ENCODE data around the gene DDX18.
"Not testable (repeated sequence)": the region's sequence is repeated elsewhere in the genome, so short reads cannot be mapped to it uniquely, and the experiment has no call there.

Gene DDX18

DNA sequence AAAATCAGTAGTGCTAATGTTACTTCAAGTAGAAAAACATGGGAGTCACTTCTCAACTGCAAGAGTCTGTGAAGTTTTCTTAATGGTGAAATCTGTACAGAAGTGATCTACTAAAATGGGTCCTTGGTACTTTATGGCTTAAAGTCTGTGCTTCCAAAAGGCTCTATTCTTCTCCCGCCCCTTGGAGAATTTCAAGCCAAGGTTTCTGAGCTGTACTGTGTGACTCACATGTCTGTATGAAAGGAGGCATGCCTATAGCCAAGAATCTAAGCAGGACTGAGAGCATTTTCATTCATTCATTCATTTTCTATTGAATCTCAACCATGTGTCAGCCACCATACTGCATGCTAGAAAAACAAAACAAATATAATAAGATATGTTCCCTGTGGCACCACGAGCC is 19.8 kb upstream of the DDX18 start:
- Histone ChIP-seq H3K9ac (ENCODE audit: low read length) (no peak overlapping the region), H3K36me3 (ENCODE audit: low read length) (no peaks in the 10 kb centered on the region), H3K4me2 (ENCODE audit: low read depth, low read length, poor library complexity, severe bottlenecking) (no peak overlapping the region), H3K27ac (ENCODE audit: low read depth, low read length) (no peak overlapping the region), H3K4me3 (ENCODE audit: insufficient read depth, low read length, poor library complexity, severe bottlenecking) (no peak overlapping the region), H4K20me1 (ENCODE audit: low read depth, low read length) (no peaks in the 10 kb centered on the region), H3K9me3 (ENCODE audit: insufficient read depth, low read length) (no peaks in the 10 kb centered on the region), H2AFZ (ENCODE audit: low read depth, low read length, severe bottlenecking) (no peak overlapping the region), H3K27me3 (ENCODE audit: low read length) (no peaks in the 10 kb centered on the region), H3K9me2 (replicated peaks; ENCODE audit: insufficient read depth, low read length) (no peaks in the 10 kb centered on the region), H3F3A (ENCODE audit: insufficient read depth) (no peaks in the 10 kb centered on the region), H3K79me2 (ENCODE audit: insufficient read depth, low read length) (no peaks in the 10 kb centered on the region)
- no peak for TF ChIP-seq EZH2phosphoT487 (conservative IDR thresholded peaks at IDR 0.05; ENCODE audit: low read length)
- TF ChIP-seq, protein P1, sequence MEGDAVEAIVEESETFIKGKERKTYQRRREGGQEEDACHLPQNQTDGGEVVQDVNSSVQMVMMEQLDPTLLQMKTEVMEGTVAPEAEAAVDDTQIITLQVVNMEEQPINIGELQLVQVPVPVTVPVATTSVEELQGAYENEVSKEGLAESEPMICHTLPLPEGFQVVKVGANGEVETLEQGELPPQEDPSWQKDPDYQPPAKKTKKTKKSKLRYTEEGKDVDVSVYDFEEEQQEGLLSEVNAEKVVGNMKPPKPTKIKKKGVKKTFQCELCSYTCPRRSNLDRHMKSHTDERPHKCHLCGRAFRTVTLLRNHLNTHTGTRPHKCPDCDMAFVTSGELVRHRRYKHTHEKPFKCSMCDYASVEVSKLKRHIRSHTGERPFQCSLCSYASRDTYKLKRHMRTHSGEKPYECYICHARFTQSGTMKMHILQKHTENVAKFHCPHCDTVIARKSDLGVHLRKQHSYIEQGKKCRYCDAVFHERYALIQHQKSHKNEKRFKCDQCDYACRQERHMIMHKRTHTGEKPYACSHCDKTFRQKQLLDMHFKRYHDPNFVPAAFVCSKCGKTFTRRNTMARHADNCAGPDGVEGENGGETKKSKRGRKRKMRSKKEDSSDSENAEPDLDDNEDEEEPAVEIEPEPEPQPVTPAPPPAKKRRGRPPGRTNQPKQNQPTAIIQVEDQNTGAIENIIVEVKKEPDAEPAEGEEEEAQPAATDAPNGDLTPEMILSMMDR (IDR thresholded peaks at IDR 0.05; ENCODE audit: insufficient read depth, low read length, poor library complexity, severe bottlenecking): no peak

- Histone ChIP-seq H3F3A (ENCODE audit: insufficient read depth) (no peaks in the 10 kb centered on the region), H4K20me1 (ENCODE audit: low read depth, low read length) (no peaks in the 10 kb centered on the region), H3K4me3 (ENCODE audit: insufficient read depth, low read length, poor library complexity, severe bottlenecking) (no peak overlapping the region), H3K36me3 (ENCODE audit: low read length) (no peaks in the 10 kb centered on the region), H3K27ac (ENCODE audit: low read depth, low read length) (no peak overlapping the region), H3K4me2 (ENCODE audit: low read depth, low read length, poor library complexity, severe bottlenecking) (no peak overlapping the region), H3K79me2 (ENCODE audit: insufficient read depth, low read length) (no peaks in the 10 kb centered on the region), H2AFZ (ENCODE audit: low read depth, low read length, severe bottlenecking) (no peak overlapping the region), H3K9ac (ENCODE audit: low read length) (no peak overlapping the region), H3K9me3 (ENCODE audit: insufficient read depth, low read length) (no peaks in the 10 kb centered on the region), H3K9me2 (replicated peaks; ENCODE audit: insufficient read depth, low read length) (no peaks in the 10 kb centered on the region), H3K27me3 (ENCODE audit: low read length) (0 out of 2 replicates have a peak, but pooled peaks cover 2% of the 10 kb centered on the region)
- TF ChIP-seq EZH2phosphoT487 (conservative IDR thresholded peaks at IDR 0.05; ENCODE audit: low read length): no peak
- TF ChIP-seq, protein P1 (IDR thresholded peaks at IDR 0.05; ENCODE audit: insufficient read depth, low read length, poor library complexity, severe bottlenecking): no peak
These were observed 12.7 kb upstream of the DDX18 start for GRCh38 chr2:117801826-117802225.

DNA sequence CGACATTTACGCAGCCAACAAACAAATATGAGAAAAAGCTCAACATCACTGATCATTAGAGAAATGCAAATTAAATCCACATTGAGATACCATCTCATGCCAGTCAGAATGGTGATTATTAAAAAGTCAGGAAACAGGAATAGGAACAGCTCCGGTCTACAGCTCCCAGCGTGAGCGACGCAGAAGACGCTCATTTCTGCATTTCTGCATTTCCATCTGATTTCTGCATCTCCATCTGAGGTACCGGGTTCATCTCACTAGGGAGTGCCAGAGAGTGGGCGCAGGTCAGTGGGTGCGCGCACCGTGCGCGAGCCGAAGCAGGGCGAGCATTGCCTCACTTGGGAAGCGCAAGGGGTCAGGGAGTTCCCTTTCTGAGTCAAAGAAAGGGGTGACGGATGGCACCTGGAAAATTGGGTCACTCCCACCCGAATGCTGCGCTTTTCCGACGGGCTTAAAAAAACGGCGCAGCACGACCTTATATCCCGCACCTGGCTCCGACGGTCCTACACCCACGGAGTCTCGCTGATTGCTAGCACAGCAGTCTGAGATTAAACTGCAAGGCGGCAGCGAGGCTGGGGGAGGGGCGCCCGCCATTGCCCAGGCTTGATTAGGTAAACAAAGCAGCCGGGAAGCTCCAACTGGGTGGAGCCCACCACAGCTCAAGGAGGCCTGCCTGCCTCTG is 10.7 kb upstream of the DDX18 start:
- not testable (repeated sequence) for H3K27ac ChIP-seq (ENCODE audit: low read depth, low read length); H3K4me3 ChIP-seq (ENCODE audit: insufficient read depth, low read length, poor library complexity, severe bottlenecking); H3F3A ChIP-seq (ENCODE audit: insufficient read depth); H2AFZ ChIP-seq (ENCODE audit: low read depth, low read length, severe bottlenecking); H3K9me3 ChIP-seq (ENCODE audit: insufficient read depth, low read length); H3K27me3 ChIP-seq (ENCODE audit: low read length); H3K9me2 ChIP-seq (replicated peaks; ENCODE audit: insufficient read depth, low read length); H3K4me2 ChIP-seq (ENCODE audit: low read depth, low read length, poor library complexity, severe bottlenecking); H3K79me2 ChIP-seq (ENCODE audit: insufficient read depth, low read length); H3K36me3 ChIP-seq (ENCODE audit: low read length); H4K20me1 ChIP-seq (ENCODE audit: low read depth, low read length); H3K9ac ChIP-seq (ENCODE audit: low read length)

DNA sequence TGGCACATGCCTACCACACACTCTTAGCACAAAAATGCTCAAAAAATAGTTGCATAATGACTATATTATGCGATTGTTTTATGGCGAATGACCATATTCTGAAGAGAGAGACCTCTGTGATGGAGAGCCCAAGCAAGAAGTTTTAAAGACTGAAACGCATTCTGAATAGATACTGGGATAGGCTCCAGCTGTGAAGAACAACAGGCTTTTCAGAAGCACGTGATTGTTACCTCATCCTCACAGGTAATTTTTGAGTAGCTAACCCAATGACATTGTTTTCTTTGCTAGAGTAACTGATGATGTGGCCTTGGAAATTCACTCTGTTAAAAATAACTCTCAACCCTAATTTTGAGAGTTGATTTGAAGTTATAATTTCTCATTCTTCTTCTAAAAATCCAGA is 2.0 kb upstream of the DDX18 start:
- H3K9me2 ChIP-seq (replicated peaks; ENCODE audit: insufficient read depth, low read length): no peaks in the 10 kb centered on the region
- no peaks in the 10 kb centered on the region for H3F3A ChIP-seq (ENCODE audit: insufficient read depth)
- no peak overlapping the region for H2AFZ ChIP-seq (ENCODE audit: low read depth, low read length, severe bottlenecking)
- no peak overlapping the region for H3K4me3 ChIP-seq (ENCODE audit: insufficient read depth, low read length, poor library complexity, severe bottlenecking)
- TF ChIP-seq EZH2phosphoT487 (conservative IDR thresholded peaks at IDR 0.05; ENCODE audit: low read length): no peak
- TF ChIP-seq, protein P1 (IDR thresholded peaks at IDR 0.05; ENCODE audit: insufficient read depth, low read length, poor library complexity, severe bottlenecking): no peak
- peaks cover 29% of the 10 kb centered on the region for H3K79me2 ChIP-seq (ENCODE audit: insufficient read depth, low read length)
- no peak overlapping the region for H3K9ac ChIP-seq (ENCODE audit: low read length)
- H3K9me3 ChIP-seq (ENCODE audit: insufficient read depth, low read length): no peaks in the 10 kb centered on the region
- no peak overlapping the region for H3K4me2 ChIP-seq (ENCODE audit: low read depth, low read length, poor library complexity, severe bottlenecking)
- no peak overlapping the region for H3K27ac ChIP-seq (ENCODE audit: low read depth, low read length)
- peaks cover 5% of the 10 kb centered on the region; the same call in 1 of the 2 replicates for H3K36me3 ChIP-seq (ENCODE audit: low read length)
- peaks cover 10% of the 10 kb centered on the region; the same call in 1 of the 2 replicates for H4K20me1 ChIP-seq (ENCODE audit: low read depth, low read length)
- no peaks in the 10 kb centered on the region for H3K27me3 ChIP-seq (ENCODE audit: low read length)
